Smooth muscle cell (in vitro differentiated cells): ENCODE results near the gene TNS4. TPM values are rescaled to one million over a fixed set of nuclear protein-coding genes. Genes with fewer than 3 reads are reported as not detected.

ENCODE experiments used
- DNase-seq: peaks from one replicate; lab custom pipeline; 2025; ENCODE audit not compliant: unreplicated experiment; lab: John Stamatoyannopoulos, UW
- H2AFZ ChIP-seq: fragments of 200-600 bp; sonication (generic); 2 replicates; pipeline ENCODE4 v1.6.0; 2016; ENCODE audit warnings: antibody characterized with exemption, low read depth, mild to moderate bottlenecking
- H3F3A ChIP-seq: fragments of 200-600 bp; sonication (generic); 2 replicates; pipeline ENCODE4 v1.6.0; 2017; ENCODE audit warnings: antibody characterized with exemption, low read depth
- H3K27ac ChIP-seq: fragments of 200-600 bp; sonication (generic); 2 replicates; pipeline ENCODE4 v1.5.1; 2016; ENCODE audit warnings: low read depth, mild to moderate bottlenecking
- H3K27me3 ChIP-seq: fragments of 200-600 bp; sonication (generic); 2 replicates; pipeline ENCODE4 v1.6.1; 2016; ENCODE audit warnings: low read depth, mild to moderate bottlenecking
- H3K36me3 ChIP-seq: fragments of 200-600 bp; sonication (generic); 2 replicates; pipeline ENCODE4 v1.5.1; 2016; ENCODE audit warnings: low read depth
- H3K4me1 ChIP-seq: fragments of 200-600 bp; sonication (generic); 2 replicates; pipeline ENCODE4 v1.5.1; 2016; ENCODE audit warnings: low read depth
- H3K4me2 ChIP-seq: fragments of 200-600 bp; sonication (generic); 2 replicates; pipeline ENCODE4 v1.6.0; 2016; ENCODE audit warnings: mild to moderate bottlenecking
- H3K4me3 ChIP-seq: fragments of 200-600 bp; sonication (generic); 2 replicates; pipeline ENCODE4 v1.5.1; 2016; ENCODE audit warnings: mild to moderate bottlenecking
- H3K79me2 ChIP-seq: fragments of 200-600 bp; sonication (generic); 2 replicates; pipeline ENCODE4 v1.6.0; 2016; ENCODE audit warnings: low read depth, mild to moderate bottlenecking
- H3K9ac ChIP-seq: fragments of 200-600 bp; sonication (generic); 2 replicates; pipeline ENCODE4 v1.6.0; 2016; ENCODE audit warnings: low read depth
- H3K9me3 ChIP-seq: fragments of 200-600 bp; sonication (generic); replicated peaks from 2 replicates; pipeline ENCODE4 v1.5.1; 2016; ENCODE audit warnings: low read depth
- H4K20me1 ChIP-seq: fragments of 200-600 bp; sonication (generic); 2 replicates; pipeline ENCODE4 v1.6.0; 2016; ENCODE audit warnings: low read depth
- WGBS: methylation state at CpG from one replicate; pipeline ENCODE4 v1.1.7; 2016; ENCODE audit warnings: low lambda C conversion rate; 5-methylcytosine and 5-hydroxymethylcytosine counted together
- polyA plus RNA-seq: library from polyadenylated mRNA; unstranded; fragments of >200 nt; fragmentation: Nextera tagmentation; extraction: Ambion mirVana; gene quantifications from 2 replicates; pipeline ENCODE4 v1.2.1, GENCODE V29; 2016
- total RNA-seq: library from RNA; depleted of rRNA; stranded (reverse); fragments of >200 nt; gene quantifications from 2 replicates; pipeline ENCODE4 v1.2.3, GENCODE V29; 2014
- TF ChIP-seq, protein P1 (sequence below): fragments of 200-600 bp; sonication (generic); IDR thresholded peaks from 2 replicates; pipeline ENCODE4 v1.5.1; 2017; ENCODE audit warnings: borderline replicate concordance, mild to moderate bottlenecking, antibody characterized with exemption; ENCODE audit not compliant: insufficient read depth, poor library complexity, severe bottlenecking

TNS4 gene
- total and polyA plus RNA-seq, 2 experiments from 2014 or later = 0.13 to 1.2 TPM

DNA sequence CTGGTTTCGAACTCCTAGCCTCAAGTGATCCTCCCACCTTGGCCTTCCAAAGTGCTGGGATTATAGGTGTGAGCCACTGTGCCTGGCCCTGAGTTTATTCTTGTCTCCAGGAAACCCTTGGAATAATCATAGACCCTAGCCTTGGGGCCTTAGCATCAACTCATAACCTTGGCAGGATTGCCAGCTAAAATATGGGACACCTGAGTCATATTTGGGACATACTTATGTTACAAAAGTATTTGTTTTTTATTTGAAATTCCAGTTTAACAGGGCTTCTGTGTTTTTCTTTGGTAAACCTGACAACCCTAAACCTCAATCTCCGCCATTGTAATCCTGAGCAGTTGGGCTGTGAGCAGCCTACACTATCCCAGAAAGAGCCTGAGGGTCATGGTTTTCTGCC lies 28.6 kb upstream of the TNS4 start:
- TF ChIP-seq, protein P1, sequence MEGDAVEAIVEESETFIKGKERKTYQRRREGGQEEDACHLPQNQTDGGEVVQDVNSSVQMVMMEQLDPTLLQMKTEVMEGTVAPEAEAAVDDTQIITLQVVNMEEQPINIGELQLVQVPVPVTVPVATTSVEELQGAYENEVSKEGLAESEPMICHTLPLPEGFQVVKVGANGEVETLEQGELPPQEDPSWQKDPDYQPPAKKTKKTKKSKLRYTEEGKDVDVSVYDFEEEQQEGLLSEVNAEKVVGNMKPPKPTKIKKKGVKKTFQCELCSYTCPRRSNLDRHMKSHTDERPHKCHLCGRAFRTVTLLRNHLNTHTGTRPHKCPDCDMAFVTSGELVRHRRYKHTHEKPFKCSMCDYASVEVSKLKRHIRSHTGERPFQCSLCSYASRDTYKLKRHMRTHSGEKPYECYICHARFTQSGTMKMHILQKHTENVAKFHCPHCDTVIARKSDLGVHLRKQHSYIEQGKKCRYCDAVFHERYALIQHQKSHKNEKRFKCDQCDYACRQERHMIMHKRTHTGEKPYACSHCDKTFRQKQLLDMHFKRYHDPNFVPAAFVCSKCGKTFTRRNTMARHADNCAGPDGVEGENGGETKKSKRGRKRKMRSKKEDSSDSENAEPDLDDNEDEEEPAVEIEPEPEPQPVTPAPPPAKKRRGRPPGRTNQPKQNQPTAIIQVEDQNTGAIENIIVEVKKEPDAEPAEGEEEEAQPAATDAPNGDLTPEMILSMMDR = no peak
- H3K9ac ChIP-seq = no peak overlapping the region
- H3K36me3 ChIP-seq = no peaks in the 10 kb centered on the region
- peaks cover 5% of the 10 kb centered on the region for H3K9me3 ChIP-seq
- no peaks in the 10 kb centered on the region for H3K27me3 ChIP-seq
- H2AFZ ChIP-seq = no peak overlapping the region
- peaks cover 6% of the 10 kb centered on the region for H3F3A ChIP-seq
- no peak overlapping the region for H3K4me3 ChIP-seq
- no peaks in the 10 kb centered on the region for H3K4me1 ChIP-seq
- no peaks in the 10 kb centered on the region for H4K20me1 ChIP-seq
- no peak overlapping the region for H3K27ac ChIP-seq
- DNase-seq = no peak
- no peak overlapping the region for H3K4me2 ChIP-seq
- H3K79me2 ChIP-seq = no peaks in the 10 kb centered on the region
- 89% methylated on average over 2 of the region's 2 CpGs for WGBS

DNA sequence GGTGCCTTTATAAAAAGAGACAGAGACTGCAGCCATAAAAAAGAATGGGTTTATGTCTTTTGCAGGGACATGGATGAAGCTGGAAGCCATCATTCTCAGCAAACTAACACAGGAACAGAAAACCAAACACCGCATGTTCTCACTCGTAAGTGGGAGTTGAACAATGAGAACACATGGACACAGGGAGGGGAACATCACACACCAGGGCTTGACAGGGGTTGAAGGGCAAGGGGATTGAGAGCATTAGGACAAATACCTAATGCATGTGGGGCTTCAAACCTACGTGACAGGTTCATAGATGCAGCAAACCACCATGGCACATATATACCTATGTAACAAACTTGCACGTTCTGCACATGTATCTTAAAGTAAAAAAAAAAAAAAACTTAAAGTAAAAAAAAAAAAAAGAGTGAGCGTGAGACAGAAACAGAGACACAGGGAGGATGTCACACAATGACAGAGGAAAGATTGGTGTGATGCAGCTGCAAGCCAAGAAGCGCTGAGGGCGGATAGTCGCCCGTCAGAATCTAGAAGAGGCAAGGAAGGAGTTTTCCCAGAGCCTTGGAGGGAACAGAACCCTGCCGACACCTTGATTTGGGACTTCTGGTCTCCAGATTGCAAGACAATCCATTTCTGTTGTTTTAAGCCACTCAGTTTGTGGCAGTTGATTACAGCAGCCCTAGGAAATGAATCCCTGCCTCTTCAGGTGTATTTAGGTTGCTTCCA lies 27.4 kb upstream of the TNS4 start:
- Histone ChIP-seq H3K27me3 (no peaks in the 10 kb centered on the region), H3K27ac (no peak overlapping the region), H3F3A (peaks cover 4% of the 10 kb centered on the region), H4K20me1 (no peaks in the 10 kb centered on the region), H3K9me3 (peaks cover 5% of the 10 kb centered on the region), H3K36me3 (no peaks in the 10 kb centered on the region), H3K4me2 (no peak overlapping the region), H3K4me3 (no peak overlapping the region), H3K4me1 (no peaks in the 10 kb centered on the region), H3K79me2 (no peaks in the 10 kb centered on the region), H2AFZ (no peak overlapping the region), H3K9ac (no peak overlapping the region)
- DNase-seq = no peak
- TF ChIP-seq, protein P1 = no peak
- 91% methylated on average over 10 of the region's 10 CpGs for WGBS

DNA sequence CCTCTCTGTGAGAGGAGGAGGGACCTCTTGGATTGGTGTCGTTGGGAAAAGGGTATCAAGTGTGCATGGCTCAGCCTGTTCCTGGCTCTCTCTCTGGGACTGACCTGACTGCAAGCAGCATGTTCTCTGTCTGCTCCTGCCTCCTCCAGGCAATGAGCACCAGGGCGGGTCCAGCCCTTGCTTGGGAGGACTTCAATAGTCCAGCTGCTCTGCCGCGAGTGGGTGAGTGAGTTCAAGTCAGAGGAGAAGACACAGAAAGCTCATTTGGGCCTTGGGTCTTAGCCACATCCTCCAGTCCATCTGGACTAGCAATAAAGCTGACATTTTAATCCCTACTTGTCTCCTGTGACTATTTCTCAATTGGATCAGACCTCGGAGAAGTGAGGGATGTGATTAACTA lies 25.2 kb upstream of the TNS4 start:
- no peak overlapping the region for H3K9ac ChIP-seq
- no peak overlapping the region for H3K4me3 ChIP-seq
- no peak overlapping the region for H3K4me2 ChIP-seq
- H3K27ac ChIP-seq = no peak overlapping the region
- H3F3A ChIP-seq = no peaks in the 10 kb centered on the region
- 67% methylated on average over 5 of the region's 5 CpGs for WGBS
- H2AFZ ChIP-seq = no peak overlapping the region
- no peak for DNase-seq
- H4K20me1 ChIP-seq = no peaks in the 10 kb centered on the region
- H3K9me3 ChIP-seq = peaks cover 5% of the 10 kb centered on the region
- no peaks in the 10 kb centered on the region for H3K4me1 ChIP-seq
- H3K36me3 ChIP-seq = no peaks in the 10 kb centered on the region
- TF ChIP-seq, protein P1 = no peak
- no peaks in the 10 kb centered on the region for H3K27me3 ChIP-seq
- no peaks in the 10 kb centered on the region for H3K79me2 ChIP-seq

DNA sequence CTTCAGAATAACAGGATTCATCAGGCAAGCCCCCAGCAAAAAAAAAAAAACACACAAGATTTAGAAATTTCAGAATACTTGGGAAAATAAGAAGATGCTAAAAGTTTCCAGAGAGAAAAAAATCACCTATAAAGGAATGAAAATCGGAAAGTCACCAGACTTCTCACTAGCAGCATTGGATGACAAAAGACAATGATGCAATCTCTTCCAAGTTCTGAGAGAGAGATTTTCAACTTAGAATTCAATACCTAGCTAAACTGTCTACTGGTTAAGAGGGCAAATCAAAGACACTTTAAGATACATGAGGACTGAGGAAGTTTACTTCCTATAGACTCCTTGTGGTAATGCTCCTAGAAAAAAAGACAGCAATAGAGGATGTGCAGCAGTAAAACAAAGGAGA lies 23.9 kb upstream of the TNS4 start:
- Histone ChIP-seq H3K79me2 (no peaks in the 10 kb centered on the region), H3F3A (no peaks in the 10 kb centered on the region), H3K27ac (no peak overlapping the region), H3K36me3 (no peaks in the 10 kb centered on the region), H3K4me1 (no peaks in the 10 kb centered on the region), H4K20me1 (no peaks in the 10 kb centered on the region), H3K9ac (no peak overlapping the region), H3K4me3 (no peak overlapping the region), H3K4me2 (no peak overlapping the region), H2AFZ (no peak overlapping the region), H3K9me3 (peaks cover 5% of the 10 kb centered on the region), H3K27me3 (no peaks in the 10 kb centered on the region)
- TF ChIP-seq, protein P1 = no peak
- no peak for DNase-seq
- 100% methylated on average over 1 of the region's 1 CpG for WGBS
